NOMO-1 (cell line): ENCODE measurements around the gene STEAP3.
A peak's percentile ranks its signal among the peaks of the same experiment; 100 is the strongest.

ENCODE experiments used
- DNase-seq, 2 experiments: peaks; one replicate each; lab custom pipeline; 2025; ENCODE audit not compliant: unreplicated experiment in 2 of 2; lab: John Stamatoyannopoulos, UW

STEAP3 gene

GRCh38 chr2:119223521-119224390, at the start of gene STEAP3:
Gene STEAP3, plus strand, starts transcription at chr2:119223834. Its CDS starts 7,179 bp downstream, at chr2:119231013.
- peak; percentile 84 to 88 for DNase-seq

- DNase-seq, result peak; percentile 29 to 36
Measured at GRCh38 chr2:119174216-119174992, 49.2 kb upstream of the STEAP3 start.

- DNase-seq, result no peak
Measured at GRCh38 chr2:119174993-119175347, 48.7 kb upstream of the STEAP3 start.

- no peak for DNase-seq
Measured at GRCh38 chr2:119175517-119175916, 48.1 kb upstream of the STEAP3 start.

GRCh38 chr2:119177171-119177837, 46.3 kb upstream of the STEAP3 start:
- no peak for DNase-seq

GRCh38 chr2:119177838-119178190, 45.8 kb upstream of the STEAP3 start:
- no peak for DNase-seq

GRCh38 chr2:119178776-119179175, 44.9 kb upstream of the STEAP3 start:
- DNase-seq, result no peak

GRCh38 chr2:119179202-119179601, 44.4 kb upstream of the STEAP3 start:
- DNase-seq, result no peak

GRCh38 chr2:119179991-119180390, 43.6 kb upstream of the STEAP3 start:
- DNase-seq, result no peak

- no peak for DNase-seq
Measured at GRCh38 chr2:119180892-119181291, 42.7 kb upstream of the STEAP3 start.

GRCh38 chr2:119181391-119181790, 42.2 kb upstream of the STEAP3 start:
- no peak for DNase-seq

GRCh38 chr2:119181791-119182445, 41.7 kb upstream of the STEAP3 start:
- DNase-seq, result no peak

GRCh38 chr2:119184512-119184911, 39.1 kb upstream of the STEAP3 start:
- DNase-seq, result peak; percentile 5 to 12

- peak; percentile 42 to 75 for DNase-seq
Measured at GRCh38 chr2:119190321-119191111, 33.1 kb upstream of the STEAP3 start.

GRCh38 chr2:119192893-119193292, 30.7 kb upstream of the STEAP3 start:
- DNase-seq, result no peak

- no peak for DNase-seq
Measured at GRCh38 chr2:119195001-119195400, 28.6 kb upstream of the STEAP3 start.

- no peak for DNase-seq
Measured at GRCh38 chr2:119195887-119196286, 27.7 kb upstream of the STEAP3 start.

- DNase-seq, result no peak
Measured at GRCh38 chr2:119196301-119197125, 27.1 kb upstream of the STEAP3 start.

GRCh38 chr2:119197126-119197405, 26.6 kb upstream of the STEAP3 start:
- no peak for DNase-seq
